Neutrophil (primary cell): ENCODE measurements around the gene TNNT2.

Source experiments
- H3K27ac ChIP-seq: fragments of 200-600 bp; sonication (generic); 2 replicates; pipeline ENCODE4 v1.5.1; 2016; ENCODE audit warnings: mild to moderate bottlenecking, moderate library complexity
- H3K27me3 ChIP-seq: fragments of 200-600 bp; sonication (generic); 2 replicates; pipeline ENCODE4 v1.6.0; 2016; ENCODE audit warnings: mild to moderate bottlenecking
- H3K36me3 ChIP-seq: fragments of 200-600 bp; sonication (generic); 2 replicates; pipeline ENCODE4 v1.5.1; 2017
- H3K4me1 ChIP-seq, 2 experiments: fragments of 200-600 bp in 1 of 2; sonication (generic) in 1 of 2; 1 replicate in 1 of 2; 2 replicates in 1 of 2; pipeline versions ENCODE4 v1.5.1 to v1.6.1; 2013 to 2016; ENCODE audit warnings: low read depth in 1 of 2, low read length in 1 of 2, mild to moderate bottlenecking in 1 of 2, moderate library complexity in 1 of 2; ENCODE audit not compliant: control insufficient read depth in 1 of 2, insufficient read depth in 1 of 2
- H3K4me3 ChIP-seq, 2 experiments: fragments of 200-600 bp in 1 of 2; sonication (generic) in 1 of 2; 1 replicate in 1 of 2; 2 replicates in 1 of 2; pipeline ENCODE4 v1.5.1; 2013 to 2016; ENCODE audit warnings: low read depth in 1 of 2, low read length in 1 of 2, mild to moderate bottlenecking in 1 of 2, moderate library complexity in 1 of 2
- H3K9me3 ChIP-seq: fragments of 200-600 bp; sonication (generic); 2 replicates; pipeline ENCODE4 v1.5.1; 2016
- CTCF ChIP-seq: fragments of 200-600 bp; sonication (generic); IDR thresholded peaks from 2 replicates; pipeline ENCODE4 v1.5.1; 2016; ENCODE audit warnings: antibody characterized with exemption

TNNT2 gene

DNA sequence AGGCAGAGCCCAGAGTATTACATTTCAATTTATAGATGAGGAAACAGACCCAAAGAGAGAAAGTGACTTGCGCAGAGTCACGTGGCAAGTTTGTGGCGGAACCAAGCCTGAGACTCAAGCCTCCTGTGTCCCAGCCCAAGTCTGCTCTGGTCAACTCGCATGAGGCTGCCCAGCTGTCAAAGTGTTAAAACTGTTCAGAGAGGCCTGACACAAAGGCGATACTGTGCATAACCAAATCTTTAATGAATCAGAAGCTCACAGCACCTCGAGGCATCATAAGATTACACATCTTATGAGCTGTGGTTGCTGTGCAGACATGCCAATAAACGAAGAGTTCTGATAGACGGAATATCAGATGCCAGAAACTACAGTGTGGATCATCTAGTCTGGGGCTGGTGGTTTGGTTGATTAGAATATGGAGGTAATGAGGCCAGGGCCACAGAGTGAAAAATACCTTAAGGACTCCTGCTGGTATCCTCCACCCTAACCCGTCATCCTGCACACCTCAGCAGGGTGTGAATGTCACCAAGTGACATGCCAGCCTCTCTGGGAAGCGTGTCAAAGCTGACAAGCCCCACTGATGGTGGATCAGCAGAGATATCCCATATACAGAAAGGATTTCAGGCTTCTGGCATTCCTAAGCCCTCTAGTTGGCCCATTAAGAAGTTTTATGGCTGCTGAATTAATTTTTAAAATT is 42.2 kb downstream of the TNNT2 start:
- no peaks in the 10 kb centered on the region for H3K9me3 ChIP-seq
- no peaks in the 10 kb centered on the region for H3K4me1 ChIP-seq
- H3K27ac ChIP-seq = no peak overlapping the region
- H3K27me3 ChIP-seq = peaks cover 6% of the 10 kb centered on the region
- no peaks in the 10 kb centered on the region for H3K36me3 ChIP-seq
- TF ChIP-seq CTCF = no peak
- H3K4me3 ChIP-seq = no peak overlapping the region

DNA sequence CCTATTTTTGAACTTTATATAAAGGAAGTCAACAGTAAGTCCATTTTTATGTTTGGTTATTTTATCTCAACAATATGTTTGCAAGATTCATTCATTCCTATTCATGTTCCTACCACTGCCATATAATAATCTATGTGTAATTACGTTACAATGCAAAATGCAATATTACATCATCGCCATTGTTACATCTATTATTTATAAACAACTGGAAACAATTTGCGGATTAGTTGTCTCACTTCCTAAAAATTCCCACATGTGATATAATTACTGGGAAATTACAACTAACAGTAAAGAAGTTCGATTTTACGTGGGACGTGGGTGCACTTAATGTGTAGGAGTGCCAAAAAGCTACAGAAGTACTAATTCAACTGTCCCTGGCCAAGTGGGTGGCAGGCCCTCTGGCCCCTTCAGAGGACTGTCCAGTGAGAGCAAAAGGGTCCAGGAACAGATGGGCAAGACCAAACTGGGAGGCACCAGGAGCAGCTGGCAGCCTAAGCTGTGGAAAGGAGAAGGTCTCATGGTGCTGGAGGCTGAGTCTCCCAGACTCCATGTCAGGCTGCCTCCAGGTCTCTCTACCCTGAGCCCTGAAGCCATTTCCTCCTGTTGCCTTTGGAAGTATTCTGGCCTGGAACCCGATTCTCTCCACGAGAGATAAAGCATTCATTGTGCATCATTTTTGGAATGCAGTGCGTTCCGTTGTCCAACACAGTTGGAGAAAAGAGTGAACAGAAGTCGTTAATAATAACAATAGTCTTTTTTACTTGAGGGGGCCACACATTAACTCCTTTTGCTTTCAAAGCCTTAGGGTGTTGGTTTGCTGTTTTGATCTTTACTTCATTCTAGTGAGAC is 42.9 kb downstream of the TNNT2 start:
- H3K27me3 ChIP-seq = peaks cover 2% of the 10 kb centered on the region
- H3K27ac ChIP-seq = no peak overlapping the region
- H3K4me1 ChIP-seq = no peaks in the 10 kb centered on the region
- no peaks in the 10 kb centered on the region for H3K9me3 ChIP-seq
- H3K36me3 ChIP-seq = no peaks in the 10 kb centered on the region
- no peak overlapping the region for H3K4me3 ChIP-seq
- TF ChIP-seq CTCF = no peak

DNA sequence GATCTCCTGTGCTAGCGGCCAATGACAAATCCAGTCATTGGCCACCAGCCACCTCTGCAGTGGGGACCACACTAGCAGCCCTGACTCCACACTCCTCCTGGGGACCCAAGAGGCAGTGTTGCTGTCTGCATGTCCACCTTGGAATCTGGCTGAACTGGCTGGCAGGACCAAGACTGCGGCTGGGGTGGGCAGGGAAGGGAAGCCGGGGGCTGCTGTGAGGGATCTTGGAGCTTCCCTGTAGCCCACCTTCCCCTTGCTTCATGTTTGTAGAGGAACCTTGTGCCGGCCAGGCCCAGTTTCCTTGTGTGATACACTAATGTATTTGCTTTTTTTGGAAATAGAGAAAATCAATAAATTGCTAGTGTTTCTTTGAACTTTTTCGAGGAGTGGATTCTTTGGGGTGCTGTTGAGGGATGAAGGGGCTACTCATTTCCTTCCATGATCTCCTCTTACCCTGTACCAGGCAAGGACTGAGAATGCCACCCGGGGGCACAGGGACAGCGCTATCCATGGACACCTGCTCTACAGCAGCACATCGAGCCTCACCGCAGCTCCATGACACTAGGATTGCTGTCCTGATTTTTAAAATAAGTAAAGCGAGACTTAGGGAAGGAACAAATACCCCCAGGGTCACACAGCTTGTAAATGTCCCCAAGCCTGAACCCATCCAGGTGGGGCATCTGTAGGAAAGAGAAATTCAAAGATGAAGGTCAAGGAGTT is 44.7 kb downstream of the TNNT2 start:
- Histone ChIP-seq H3K27me3 (peaks cover 4% of the 10 kb centered on the region), H3K27ac (no peak overlapping the region), H3K4me1 (no peaks in the 10 kb centered on the region), H3K36me3 (no peaks in the 10 kb centered on the region), H3K4me3 (no peak overlapping the region), H3K9me3 (no peaks in the 10 kb centered on the region)
- no peak for TF ChIP-seq CTCF

DNA sequence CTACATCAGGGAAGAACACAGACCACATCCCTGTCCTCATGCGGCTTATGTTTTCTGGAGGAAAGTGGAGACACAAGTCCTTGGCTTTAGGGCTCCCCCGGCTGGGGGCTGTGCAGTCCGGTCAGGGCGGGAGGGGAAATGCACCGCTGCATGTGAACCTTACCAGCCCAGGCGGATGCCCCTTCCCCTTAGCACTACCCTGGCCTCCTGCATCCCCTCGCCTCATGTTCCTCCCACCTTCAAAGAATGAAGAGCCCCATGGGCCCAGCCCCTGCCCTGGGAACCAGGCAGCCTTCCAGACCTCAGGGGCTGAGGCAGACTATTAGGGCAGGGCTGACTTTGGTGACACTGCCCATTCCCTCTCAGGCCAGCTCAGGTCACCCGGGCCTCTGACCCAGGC is 45.5 kb downstream of the TNNT2 start:
- TF ChIP-seq CTCF = no peak
- no peaks in the 10 kb centered on the region for H3K4me1 ChIP-seq
- H3K4me3 ChIP-seq = no peak overlapping the region
- H3K36me3 ChIP-seq = no peaks in the 10 kb centered on the region
- H3K27ac ChIP-seq = no peak overlapping the region
- H3K27me3 ChIP-seq = peaks cover 4% of the 10 kb centered on the region
- H3K9me3 ChIP-seq = no peaks in the 10 kb centered on the region

DNA sequence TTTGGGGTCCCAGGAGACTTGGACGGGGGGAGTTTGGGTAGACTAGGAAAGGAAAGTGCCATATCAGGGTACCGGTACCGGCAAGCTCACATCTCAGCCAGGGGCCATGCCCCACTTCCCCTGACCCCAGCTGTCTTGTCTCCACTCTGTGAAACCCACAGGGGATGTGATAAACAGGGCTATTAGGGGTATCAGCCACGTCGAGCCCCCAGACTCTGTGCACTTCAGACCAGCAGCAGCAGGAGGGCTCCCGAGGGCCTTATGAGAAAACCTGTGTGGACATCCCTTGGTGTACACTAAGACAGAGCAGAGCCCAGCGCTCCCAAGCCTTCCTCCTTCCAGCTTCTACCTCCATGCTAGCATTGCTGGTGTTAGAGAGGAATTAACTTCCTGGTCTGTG is 46.3 kb downstream of the TNNT2 start:
- Histone ChIP-seq H3K4me3 (no peak overlapping the region), H3K36me3 (no peaks in the 10 kb centered on the region), H3K27ac (no peak overlapping the region), H3K27me3 (peaks cover 4% of the 10 kb centered on the region), H3K9me3 (no peaks in the 10 kb centered on the region), H3K4me1 (no peaks in the 10 kb centered on the region)
- TF ChIP-seq CTCF = no peak
